ENCODE data around the gene WDR77. TPM values are rescaled to one million over a fixed set of nuclear protein-coding genes. Genes with fewer than 3 reads are reported as not detected.

Gene WDR77
- total and polyA plus RNA-seq, 2 experiments from 2014 or later, result 34.3 to 45.8 TPM

GRCh38 chr1:111471012-111471411, 22.0 kb upstream of the WDR77 start:
- Histone ChIP-seq H3K9me2 (ENCODE audit: insufficient read depth) (no peaks in the 10 kb centered on the region), H3K9ac (no peak overlapping the region), H2AFZ (no peak overlapping the region), H3K9me3 (ENCODE audit: low read depth) (no peaks in the 10 kb centered on the region), H3K4me2 (ENCODE audit: unreplicated experiment) (no peak overlapping the region), H3K27me3 (replicated peaks; ENCODE audit: insufficient read depth) (no peaks in the 10 kb centered on the region), H3K4me1 (ENCODE audit: insufficient read depth) (0 out of 2 replicates have a peak, but pooled peaks cover 7% of the 10 kb centered on the region), H3F3A (ENCODE audit: insufficient read depth) (no peaks in the 10 kb centered on the region), H3K4me3 (no peak overlapping the region), H4K20me1 (ENCODE audit: insufficient read depth) (no peaks in the 10 kb centered on the region), H3K79me2 (ENCODE audit: insufficient read depth) (no peaks in the 10 kb centered on the region), H3K36me3 (ENCODE audit: low read depth) (0 out of 2 replicates have a peak, but pooled peaks cover 8% of the 10 kb centered on the region), H3K27ac (no peak overlapping the region)
- in situ Hi-C loops (cut with MboI), result loop anchor here (10.0 kb wide), 1 partner anchor 284 kb away; the partner anchor contains the start of gene DDX20
- no peak for DNase-seq
- TF ChIP-seq EZH2phosphoT487 (IDR thresholded peaks at IDR 0.05; ENCODE audit: insufficient read depth, low read depth) (no peak), EZH2 (IDR thresholded peaks at IDR 0.05; ENCODE audit: insufficient read depth, poor library complexity, severe bottlenecking) (no peak)
- 94 to 97% methylated on average over 3 of the region's 3 CpGs for WGBS, 2 experiments (ENCODE audit: low coverage in 1 of 2, low lambda C conversion rate in 2 of 2, missing lambda C conversion rate in 2 of 2)

- in situ Hi-C loops (cut with MboI), result loop anchor here (10.0 kb wide), 1 partner anchor 284 kb away; the partner anchor contains the start of gene DDX20
- TF ChIP-seq EZH2phosphoT487 (IDR thresholded peaks at IDR 0.05; ENCODE audit: insufficient read depth, low read depth) (no peak), EZH2 (IDR thresholded peaks at IDR 0.05; ENCODE audit: insufficient read depth, poor library complexity, severe bottlenecking) (no peak)
- Histone ChIP-seq H3K9me2 (ENCODE audit: insufficient read depth) (no peaks in the 10 kb centered on the region), H3F3A (ENCODE audit: insufficient read depth) (no peaks in the 10 kb centered on the region), H3K4me1 (ENCODE audit: insufficient read depth) (0 out of 2 replicates have a peak, but pooled peaks cover 7% of the 10 kb centered on the region), H2AFZ (no peak overlapping the region), H3K4me2 (ENCODE audit: unreplicated experiment) (no peak overlapping the region), H3K27ac (no peak overlapping the region), H3K9me3 (ENCODE audit: low read depth) (no peaks in the 10 kb centered on the region), H3K4me3 (no peak overlapping the region), H3K27me3 (replicated peaks; ENCODE audit: insufficient read depth) (no peaks in the 10 kb centered on the region), H3K36me3 (ENCODE audit: low read depth) (0 out of 2 replicates have a peak, but pooled peaks cover 8% of the 10 kb centered on the region), H3K9ac (no peak overlapping the region), H3K79me2 (ENCODE audit: insufficient read depth) (no peaks in the 10 kb centered on the region), H4K20me1 (ENCODE audit: insufficient read depth) (no peaks in the 10 kb centered on the region)
- WGBS, 2 experiments (ENCODE audit: low coverage in 1 of 2, low lambda C conversion rate in 2 of 2, missing lambda C conversion rate in 2 of 2), result 96 to 99% methylated on average over 5 of the region's 5 CpGs
- DNase-seq, result no peak
Observed at GRCh38 chr1:111470596-111470995, 21.5 kb upstream of the WDR77 start.

GRCh38 chr1:111469539-111469938, 20.5 kb upstream of the WDR77 start:
- Histone ChIP-seq H3K36me3 (ENCODE audit: low read depth) (0 out of 2 replicates have a peak, but pooled peaks cover 8% of the 10 kb centered on the region), H3K9me2 (ENCODE audit: insufficient read depth) (no peaks in the 10 kb centered on the region), H3K4me3 (no peak overlapping the region), H3K79me2 (ENCODE audit: insufficient read depth) (no peaks in the 10 kb centered on the region), H3F3A (ENCODE audit: insufficient read depth) (no peaks in the 10 kb centered on the region), H4K20me1 (ENCODE audit: insufficient read depth) (no peaks in the 10 kb centered on the region), H3K4me1 (ENCODE audit: insufficient read depth) (0 out of 2 replicates have a peak, but pooled peaks cover 3% of the 10 kb centered on the region), H3K9ac (no peak overlapping the region), H3K4me2 (ENCODE audit: unreplicated experiment) (no peak overlapping the region), H3K27ac (no peak overlapping the region), H3K27me3 (replicated peaks; ENCODE audit: insufficient read depth) (no peaks in the 10 kb centered on the region), H3K9me3 (ENCODE audit: low read depth) (no peaks in the 10 kb centered on the region), H2AFZ (no peak overlapping the region)
- in situ Hi-C loops (cut with MboI), result no loop called here
- TF ChIP-seq EZH2phosphoT487 (IDR thresholded peaks at IDR 0.05; ENCODE audit: insufficient read depth, low read depth) (no peak), EZH2 (IDR thresholded peaks at IDR 0.05; ENCODE audit: insufficient read depth, poor library complexity, severe bottlenecking) (no peak)
- DNase-seq, result no peak

- Histone ChIP-seq H3K4me2 (ENCODE audit: unreplicated experiment) (no peak overlapping the region), H4K20me1 (ENCODE audit: insufficient read depth) (no peaks in the 10 kb centered on the region), H3K4me3 (no peak overlapping the region), H3K9me2 (ENCODE audit: insufficient read depth) (no peaks in the 10 kb centered on the region), H3K9me3 (ENCODE audit: low read depth) (no peaks in the 10 kb centered on the region), H3K4me1 (ENCODE audit: insufficient read depth) (no peaks in the 10 kb centered on the region), H3F3A (ENCODE audit: insufficient read depth) (no peaks in the 10 kb centered on the region), H3K27me3 (replicated peaks; ENCODE audit: insufficient read depth) (no peaks in the 10 kb centered on the region), H3K27ac (no peak overlapping the region), H2AFZ (no peak overlapping the region), H3K36me3 (ENCODE audit: low read depth) (0 out of 2 replicates have a peak, but pooled peaks cover 8% of the 10 kb centered on the region), H3K9ac (no peak overlapping the region), H3K79me2 (ENCODE audit: insufficient read depth) (no peaks in the 10 kb centered on the region)
- TF ChIP-seq EZH2 (IDR thresholded peaks at IDR 0.05; ENCODE audit: insufficient read depth, poor library complexity, severe bottlenecking) (no peak), EZH2phosphoT487 (IDR thresholded peaks at IDR 0.05; ENCODE audit: insufficient read depth, low read depth) (no peak)
- DNase-seq, result no peak
- in situ Hi-C loops (cut with MboI), result no loop called here
Observed at GRCh38 chr1:111468717-111469100, 19.7 kb upstream of the WDR77 start.

Measured in GM23248 (cell line).